B cell (primary cell): ENCODE data around the gene VSTM1. TPM values are rescaled to one million over a fixed set of nuclear protein-coding genes. Genes with fewer than 3 reads are reported as not detected.

Source experiments
- ATAC-seq: fragments of 200-7000 bp; cut with Tn5 transposase; one replicate; pipeline ENCODE4 v1.10.0; 2021; ENCODE audit warnings: low read depth, mild to moderate bottlenecking, moderate number of reproducible peaks, moderate library complexity
- CTCF ChIA-PET: fragments of 350-600 bp; sonication (Branson Sonifier 250); formaldehyde crosslinking; loops from one replicate; lab custom pipeline; 2021; ENCODE audit warnings: antibody characterized with exemption, inconsistent platforms; lab: Charles Lee
- POLR2A ChIA-PET: fragments of 350-600 bp; sonication (Branson Sonifier 250); formaldehyde crosslinking; loops from one replicate; lab custom pipeline; 2021; ENCODE audit warnings: antibody characterized with exemption; lab: Charles Lee
- DNase-seq: peaks from one replicate; pipeline ENCODE4 v3.0.0; 2013
- H2AFZ ChIP-seq: 2 replicates; pipeline ENCODE4 v1.6.1; 2012; ENCODE audit warnings: mild to moderate bottlenecking, low read depth, low read length; ENCODE audit not compliant: insufficient read depth, poor library complexity, severe bottlenecking
- H3K27ac ChIP-seq, 2 donors: 1 replicate in 1 of 2; 2 replicates in 1 of 2; pipeline ENCODE4 v1.5.1; 2012 to 2013; ENCODE audit warnings: low read length in 2 of 2, mild to moderate bottlenecking in 2 of 2, moderate library complexity in 1 of 2
- H3K27me3 ChIP-seq, 4 experiments: fragments of 200-600 bp in 1 of 4; sonication (generic) in 1 of 4; replicated peaks in 1 of 4; 1 replicate in 2 of 4; 2 replicates in 2 of 4; pipeline versions ENCODE4 v1.6.1 to v1.7.0; 2013 to 2016; ENCODE audit warnings: low read length in 3 of 4, mild to moderate bottlenecking in 2 of 4, mixed read lengths in 1 of 4, moderate library complexity in 1 of 4; ENCODE audit not compliant: insufficient read depth in 4 of 4, control insufficient read depth in 3 of 4; ENCODE audit errors: control extremely low read depth in 1 of 4
- H3K36me3 ChIP-seq, 2 experiments: replicated peaks in 1 of 2; 1 replicate in 1 of 2; 2 replicates in 1 of 2; pipeline versions ENCODE4 v1.6.1 to v1.7.1; 2013; ENCODE audit warnings: low read length in 1 of 2; ENCODE audit not compliant: insufficient read depth in 2 of 2, control insufficient read depth in 1 of 2; ENCODE audit errors: control extremely low read depth in 1 of 2, extremely low read depth in 1 of 2
- H3K4me1 ChIP-seq, 2 donors: fragments of 200-600 bp in 1 of 2; sonication (generic) in 1 of 2; 1 replicate in 1 of 2; 2 replicates in 1 of 2; pipeline versions ENCODE4 v1.5.1 to v1.6.1; 2013 to 2017; ENCODE audit warnings: low read length in 2 of 2; ENCODE audit not compliant: control insufficient read depth in 2 of 2, insufficient read depth in 2 of 2
- H3K4me2 ChIP-seq: replicated peaks from 2 replicates; pipeline ENCODE3; 2012; ENCODE audit warnings: mild to moderate bottlenecking, low read depth, low read length; ENCODE audit not compliant: poor library complexity, severe bottlenecking
- H3K4me3 ChIP-seq, 5 experiments: fragments of 200-600 bp in 1 of 5; sonication (generic) in 1 of 5; 1 replicate in 3 of 5; 2 replicates in 2 of 5; pipeline versions ENCODE4 v1.5.1 to v1.7.0; 2011 to 2016; ENCODE audit warnings: low read length in 4 of 5, mild to moderate bottlenecking in 4 of 5, low read depth in 2 of 5, control low read depth in 1 of 5, moderate library complexity in 1 of 5; ENCODE audit not compliant: insufficient read depth in 1 of 5; ENCODE audit errors: control extremely low read depth in 1 of 5, extremely low read depth in 1 of 5
- H3K79me2 ChIP-seq: fragments of 200-600 bp; sonication (generic); one replicate; pipeline ENCODE4 v1.6.0; 2016; ENCODE audit warnings: low read length; ENCODE audit not compliant: control insufficient read depth, insufficient read depth
- H3K9ac ChIP-seq: fragments of 200-600 bp; sonication (generic); 2 replicates; pipeline ENCODE4 v1.6.1; 2017; ENCODE audit warnings: mild to moderate bottlenecking, low read length, moderate library complexity
- H3K9me3 ChIP-seq, 3 donors: one replicate each; pipeline versions ENCODE4 v1.6.1 to v1.7.1; 2013; ENCODE audit warnings: low read length in 2 of 3; ENCODE audit not compliant: control insufficient read depth in 2 of 3, insufficient read depth in 1 of 3; ENCODE audit errors: control extremely low read depth in 1 of 3
- H4K20me1 ChIP-seq: 2 replicates; pipeline ENCODE4 v1.6.0; 2012; ENCODE audit warnings: mild to moderate bottlenecking, low read length; ENCODE audit not compliant: insufficient read depth, control insufficient read depth, poor library complexity, severe bottlenecking
- H3K27ac Mint-ChIP-seq: one replicate; pipeline ENCODE4 v1.8.0; 2021; ENCODE audit warnings: mixed read lengths
- H3K27me3 Mint-ChIP-seq: one replicate; pipeline ENCODE4 v1.8.0; 2021; ENCODE audit warnings: mixed read lengths
- H3K4me1 Mint-ChIP-seq: one replicate; pipeline ENCODE4 v1.8.0; 2021; ENCODE audit warnings: mixed read lengths
- H3K4me3 Mint-ChIP-seq: one replicate; pipeline ENCODE4 v1.8.0; 2021; ENCODE audit warnings: mixed read lengths
- H3K9me3 Mint-ChIP-seq: one replicate; pipeline ENCODE4 v1.8.0; 2022; ENCODE audit warnings: mixed read lengths; ENCODE audit not compliant: insufficient read depth
- EZH2 ChIP-seq: IDR thresholded peaks from 2 replicates; pipeline ENCODE4 v1.6.1; 2012; ENCODE audit warnings: borderline replicate concordance, low read depth, mild to moderate bottlenecking, moderate library complexity, low read length; ENCODE audit not compliant: insufficient read depth, poor library complexity, severe bottlenecking
- WGBS: methylation state at CpG from one replicate; pipeline ENCODE4 v1.1.5; 2013; ENCODE audit warnings: missing lambda C conversion rate; ENCODE audit not compliant: insufficient coverage; 5-methylcytosine and 5-hydroxymethylcytosine counted together
- intact Hi-C: fragments of 100-400 bp; cut with micrococcal nuclease; formaldehyde crosslinking; loops from one replicate; pipeline ENCODE4 v1.10.0; 2022
- polyA plus RNA-seq: library from polyadenylated mRNA; depleted of rRNA; stranded (reverse); fragments of >200 nt; gene quantifications from 2 replicates; pipeline ENCODE4 v1.2.3, GENCODE V29; 2012
- total RNA-seq, 2 donors: library from RNA; stranded (reverse); fragments of 120-200 nt in 1 of 2; gene quantifications; 1 replicate in 1 of 2; 2 replicates in 1 of 2; pipeline versions ENCODE4 v1.2.3 to v1.2.4, GENCODE V29; 2013 to 2022
- TF ChIP-seq, protein P1 (sequence below): fragments of 200-600 bp; IDR thresholded peaks from one replicate; pipeline ENCODE4 v1.8.0; 2022; ENCODE audit warnings: antibody characterized with exemption, mild to moderate bottlenecking

The VSTM1 gene
- total and polyA plus RNA-seq, 2 donors (not counting 1 experiment from before 2014, with no cell fraction given) = 0.82 TPM; not detected in 1

DNA sequence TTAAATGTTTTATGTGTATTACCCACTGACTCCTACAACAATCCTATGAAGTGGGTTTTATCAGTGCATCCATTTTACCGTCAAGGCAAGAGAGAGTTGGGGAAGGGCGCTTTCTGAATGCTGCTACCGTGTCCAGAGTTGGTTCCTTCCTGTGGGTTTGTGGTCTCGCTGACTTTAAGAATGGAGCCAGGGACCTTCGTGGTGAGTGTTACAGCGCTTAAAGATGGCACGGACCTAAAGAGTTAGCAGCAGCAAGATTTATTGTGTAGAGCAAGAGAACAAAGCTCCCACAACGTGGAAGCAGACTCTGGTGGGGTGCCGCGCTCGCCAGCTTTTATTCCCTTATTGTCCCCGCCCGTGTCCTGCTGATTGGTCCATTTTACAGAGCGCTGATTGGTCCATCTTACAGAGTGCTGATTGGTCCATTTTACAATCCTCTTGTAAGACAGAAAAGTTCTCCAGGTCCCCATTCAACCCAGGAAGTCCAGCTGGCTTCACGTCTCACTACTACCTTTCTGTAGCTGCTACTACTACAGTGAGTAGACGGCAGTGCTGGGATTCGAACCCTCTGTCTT lies 30.8 kb upstream of the VSTM1 start:
- intact Hi-C loops = no loop called here
- POLR2A ChIA-PET = interaction anchor here (0.6 kb wide), 1 partner anchor 1038 kb away, joined by 5 read pairs; no protein-coding TSS in a partner anchor
- WGBS = 39% methylated on average over 16 of the region's 17 CpGs

DNA sequence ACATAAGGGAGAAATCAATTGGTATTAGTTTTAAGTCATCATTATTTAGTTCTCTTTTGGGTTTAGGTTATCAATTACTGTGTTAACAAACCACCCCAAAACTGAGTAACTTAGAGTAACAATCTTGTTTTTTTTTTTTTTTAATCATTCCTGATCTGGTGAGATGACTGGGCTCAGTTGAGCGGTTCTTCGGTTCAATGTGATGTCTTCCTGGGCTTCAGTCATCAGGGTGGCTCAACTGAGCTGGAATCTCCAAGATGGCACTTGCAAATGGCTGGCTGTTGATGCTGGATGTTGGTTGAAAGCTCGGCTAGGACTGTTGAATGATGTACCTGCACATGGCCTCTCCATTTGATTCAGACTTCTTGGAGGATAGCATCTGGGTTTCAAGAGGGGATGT lies 20.7 kb upstream of the VSTM1 start:
- no peak for ATAC-seq
- POLR2A ChIA-PET = no interaction called here

More for the DNA sequence above, 30.8 kb upstream of the VSTM1 start:
- CTCF ChIA-PET = interaction anchor here (1.6 kb wide), 1 partner anchor 13 kb away, joined by 4 read pairs; no protein-coding TSS in a partner anchor
- no peaks in the 10 kb centered on the region for H3K9me3 Mint-ChIP-seq
- Histone ChIP-seq H3K27me3 (peaks cover 0 to 35% (median 15%) of the 10 kb centered on the region in 4 experiments), H3K4me3 (no peak overlapping the region), H2AFZ (no peak overlapping the region), H3K27ac (no peak overlapping the region), H3K4me2 (no peak overlapping the region), H3K9ac (no peak overlapping the region), H3K9me3 (peaks cover 0 to 20% (median 0%) of the 10 kb centered on the region in 3 donors), H3K79me2 (no peaks in the 10 kb centered on the region), H3K36me3 (no peaks in the 10 kb centered on the region), H3K4me1 (peaks cover 15 to 16% of the 10 kb centered on the region in 2 donors), H4K20me1 (no peaks in the 10 kb centered on the region)
- H3K4me1 Mint-ChIP-seq = peaks cover 7% of the 10 kb centered on the region
- ATAC-seq (no peak), DNase-seq (no peak)
- H3K27ac Mint-ChIP-seq = peak overlapping the region; percentile 23
- TF ChIP-seq EZH2 = no peak
- TF ChIP-seq, protein P1, sequence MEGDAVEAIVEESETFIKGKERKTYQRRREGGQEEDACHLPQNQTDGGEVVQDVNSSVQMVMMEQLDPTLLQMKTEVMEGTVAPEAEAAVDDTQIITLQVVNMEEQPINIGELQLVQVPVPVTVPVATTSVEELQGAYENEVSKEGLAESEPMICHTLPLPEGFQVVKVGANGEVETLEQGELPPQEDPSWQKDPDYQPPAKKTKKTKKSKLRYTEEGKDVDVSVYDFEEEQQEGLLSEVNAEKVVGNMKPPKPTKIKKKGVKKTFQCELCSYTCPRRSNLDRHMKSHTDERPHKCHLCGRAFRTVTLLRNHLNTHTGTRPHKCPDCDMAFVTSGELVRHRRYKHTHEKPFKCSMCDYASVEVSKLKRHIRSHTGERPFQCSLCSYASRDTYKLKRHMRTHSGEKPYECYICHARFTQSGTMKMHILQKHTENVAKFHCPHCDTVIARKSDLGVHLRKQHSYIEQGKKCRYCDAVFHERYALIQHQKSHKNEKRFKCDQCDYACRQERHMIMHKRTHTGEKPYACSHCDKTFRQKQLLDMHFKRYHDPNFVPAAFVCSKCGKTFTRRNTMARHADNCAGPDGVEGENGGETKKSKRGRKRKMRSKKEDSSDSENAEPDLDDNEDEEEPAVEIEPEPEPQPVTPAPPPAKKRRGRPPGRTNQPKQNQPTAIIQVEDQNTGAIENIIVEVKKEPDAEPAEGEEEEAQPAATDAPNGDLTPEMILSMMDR = no peak
- peak overlapping the region; percentile 4 for H3K4me3 Mint-ChIP-seq
- H3K27me3 Mint-ChIP-seq = peaks cover 22% of the 10 kb centered on the region

More for the DNA sequence above, 20.7 kb upstream of the VSTM1 start:
- Histone ChIP-seq H4K20me1 (no peaks in the 10 kb centered on the region), H3K4me1 (no peaks in the 10 kb centered on the region), H3K27ac (no peak overlapping the region), H2AFZ (no peak overlapping the region), H3K4me3 (no peak overlapping the region), H3K36me3 (no peaks in the 10 kb centered on the region), H3K27me3 (peaks cover 0 to 8% (median 0%) of the 10 kb centered on the region in 4 experiments), H3K4me2 (no peak overlapping the region), H3K9me3 (peaks cover 2 to 27% (median 9%) of the 10 kb centered on the region in 3 donors), H3K79me2 (no peaks in the 10 kb centered on the region), H3K9ac (no peak overlapping the region)
- peaks cover 9% of the 10 kb centered on the region for H3K9me3 Mint-ChIP-seq
- H3K4me3 Mint-ChIP-seq = no peak overlapping the region
- DNase-seq = no peak
- CTCF ChIA-PET = no interaction called here
- intact Hi-C loops = no loop called here
- H3K27me3 Mint-ChIP-seq = peaks cover 4% of the 10 kb centered on the region
- H3K4me1 Mint-ChIP-seq = no peaks in the 10 kb centered on the region
- TF ChIP-seq, protein P1 = no peak
- no peak for TF ChIP-seq EZH2
- H3K27ac Mint-ChIP-seq = no peak overlapping the region
- WGBS = 67% methylated on average over 3 of the region's 3 CpGs
